Measurements from ENCODE around the gene KANK3.

GRCh38 chr19:8386990-8387389, 43.9 kb upstream of the KANK3 start:
- TF ChIP-seq POLR2A (IDR thresholded peaks at IDR 0.05) (no peak), CTCF (IDR thresholded peaks at IDR 0.05) (no peak)

Measured in prostate gland (tissue), 2 donors.